K562 treated with DMSO at 1 percent for 12 hours (cell line): ENCODE data around the gene LRRC45. TPM values are rescaled to one million over a fixed set of nuclear protein-coding genes. Genes with fewer than 3 reads are reported as not detected.

Experiments used
- total RNA-seq: library from RNA; unstranded; fragments of 300-600 nt; gene quantifications from 2 replicates; pipeline ENCODE4 v1.2.3, GENCODE V29; 2022; ENCODE audit not compliant: insufficient read depth

The LRRC45 gene
- total RNA-seq, result 11.1 and 13.9 TPM in 2 replicates

GRCh38 chr17:82022981-82023446, at the start of gene LRRC45:
Gene LRRC45, plus strand, starts transcription at chr17:82023305. Its CDS starts 339 bp downstream, at chr17:82023644.

DNA sequence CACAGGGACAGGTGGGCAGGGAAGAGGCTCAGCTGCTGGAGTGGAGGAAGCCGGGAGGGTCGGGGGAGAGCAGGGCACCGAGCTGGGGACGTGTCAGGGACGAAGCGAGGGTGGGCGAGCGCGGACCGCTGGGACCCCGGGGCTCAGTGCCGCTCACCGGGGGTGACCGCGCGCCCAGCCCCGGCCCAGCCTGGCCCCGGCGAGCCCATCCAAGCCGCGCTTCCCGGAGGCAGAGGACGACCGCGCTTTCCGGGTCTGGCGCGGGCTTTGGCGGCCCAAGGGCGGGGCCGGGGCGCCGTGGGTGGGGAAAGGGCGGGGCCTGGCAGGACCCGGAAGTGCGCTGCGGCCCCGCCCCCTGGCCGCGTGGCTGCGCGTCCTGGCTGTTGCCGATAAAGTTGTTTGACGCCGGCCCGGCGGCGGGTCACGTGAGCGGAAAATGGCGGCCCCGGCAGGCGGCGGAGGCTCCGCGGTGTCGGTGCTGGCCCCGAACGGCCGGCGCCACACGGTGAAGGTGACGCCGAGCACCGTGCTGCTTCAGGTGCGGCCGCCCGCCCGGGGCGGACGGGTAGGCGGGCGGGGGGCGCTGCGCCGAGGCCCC, 45.8 kb upstream of the LRRC45 start, which contains the start of gene ASPSCR1:
Gene ASPSCR1, plus strand, starts transcription at position 419 of the 598 bp plus-strand sequence. Its CDS starts 18 bp downstream, at position 437.

DNA sequence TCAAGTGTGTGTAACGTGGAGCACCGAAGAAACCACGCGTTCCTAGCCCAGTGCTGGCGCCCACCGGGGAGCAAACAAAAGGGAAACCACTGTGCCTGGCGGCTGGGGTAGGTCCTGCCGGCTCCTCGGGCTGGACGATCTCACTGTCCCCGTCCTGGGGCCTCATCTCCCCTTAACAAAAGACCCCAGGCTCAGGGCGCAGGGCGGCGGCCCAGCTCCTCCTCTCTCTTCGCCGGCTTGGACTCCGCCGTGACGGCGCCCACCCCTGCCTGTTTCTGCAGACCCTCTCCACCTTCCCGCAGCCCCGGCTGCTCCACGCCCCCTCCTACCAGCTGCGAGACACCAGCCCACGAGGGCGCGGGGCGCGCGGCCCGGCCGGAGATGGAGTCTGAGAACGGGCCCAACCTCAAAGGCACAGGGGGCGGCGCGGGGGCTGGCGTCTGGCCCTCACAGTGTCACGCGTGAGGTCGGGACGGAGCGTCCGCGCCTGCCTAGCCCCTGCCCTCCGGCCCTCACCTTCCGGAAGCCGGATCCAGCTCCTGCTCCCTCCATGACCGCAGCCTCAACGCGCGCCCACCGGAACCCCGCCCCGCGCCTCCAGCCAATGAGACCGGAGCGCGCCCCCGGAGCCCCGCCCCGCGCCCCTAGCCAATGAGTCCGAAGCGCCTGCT, 660 bp upstream of the LRRC45 start, which contains the start of gene CENPX:
Gene CENPX, minus strand, starts transcription at position 569 of the 671 bp plus-strand sequence. Its CDS starts 17 bp downstream, at position 552.

GRCh38 chr17:82031303-82031884, 8.3 kb downstream of the LRRC45 start, which contains the start of gene RAC3:
Gene RAC3, plus strand, starts transcription at chr17:82031678. Its CDS starts 84 bp downstream, at chr17:82031762.

GRCh38 chr17:82037092-82037888, 14.2 kb downstream of the LRRC45 start, which contains the start of gene DCXR:
Gene DCXR, minus strand, starts transcription at chr17:82037697. Its CDS starts 15 bp downstream, at chr17:82037682.

GRCh38 chr17:82051776-82052637, 28.9 kb downstream of the LRRC45 start, which contains the start of the genes GPS1 and RFNG:
Gene GPS1, plus strand, starts transcription at chr17:82051898. Its CDS starts 34 bp downstream, at chr17:82051932.
Gene RFNG, minus strand, starts transcription at chr17:82051811. Its CDS starts 45 bp downstream, at chr17:82051766.

DNA sequence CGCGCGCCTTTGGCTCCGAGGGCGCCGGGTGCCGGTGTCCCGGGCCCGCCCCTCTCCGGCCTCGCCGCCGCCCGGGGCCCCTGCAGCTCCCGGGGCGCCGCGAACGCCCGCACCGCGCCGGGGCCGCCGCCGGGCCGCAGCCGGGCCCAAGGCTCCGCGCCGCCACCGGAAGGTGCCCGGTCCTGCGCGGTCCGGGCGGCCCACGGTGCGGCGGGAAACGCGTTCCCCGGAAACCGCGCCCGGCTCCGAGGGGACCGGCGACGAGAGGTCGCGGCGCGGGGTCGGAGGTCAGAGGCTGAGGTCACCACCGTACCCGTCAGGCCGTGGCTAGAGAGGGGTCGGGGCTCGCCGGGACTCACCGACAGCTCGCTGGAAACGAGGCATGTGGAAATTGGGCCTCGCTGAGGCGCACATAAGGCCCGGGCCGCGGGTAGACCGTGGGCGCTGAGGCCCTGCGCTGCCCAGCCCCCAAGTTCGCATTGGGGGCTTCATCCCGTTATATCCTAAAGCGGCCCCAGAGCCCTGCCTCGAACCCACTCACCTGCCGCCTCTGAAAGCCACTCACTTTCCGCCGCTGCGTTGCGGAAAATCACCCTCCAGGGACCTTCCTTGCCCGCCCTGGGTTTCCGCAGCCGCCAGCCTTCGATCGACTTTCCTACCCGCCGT, 42.7 kb downstream of the LRRC45 start, which contains the start of gene DUS1L:
Gene DUS1L, minus strand, starts transcription at position 167 of the 666 bp plus-strand sequence. CDS start 745 bp downstream, outside the sequence.

Other genes starting within 250 kb of the LRRC45 start
- not detected in 2 replicates for gene GCGR, start 219.2 kb upstream of the LRRC45 start, total RNA-seq
- gene MCRIP1, start 190.0 kb upstream of the LRRC45 start, total RNA-seq, result 192 and 316 TPM in 2 replicates
- gene PPP1R27, start 188.3 kb upstream of the LRRC45 start, total RNA-seq, result not detected in 2 replicates
- gene P4HB, start 162.8 kb upstream of the LRRC45 start, total RNA-seq, result 670 and 837 TPM in 2 replicates
- gene ARHGDIA, start 152.0 kb upstream of the LRRC45 start, total RNA-seq, result 219 and 311 TPM in 2 replicates
- 131 and 173 TPM in 2 replicates for gene ALYREF, start 131.7 kb upstream of the LRRC45 start, total RNA-seq
- 460 and 768 TPM in 2 replicates for gene ANAPC11, start 131.6 kb upstream of the LRRC45 start, total RNA-seq
- 3.1 and 4.4 TPM in 2 replicates for gene NPB, start 121.1 kb upstream of the LRRC45 start, total RNA-seq
- gene PCYT2, start 111.9 kb upstream of the LRRC45 start, total RNA-seq, result 43.6 and 61.6 TPM in 2 replicates
- gene SIRT7, start 105.1 kb upstream of the LRRC45 start, total RNA-seq, result 34.3 and 38.5 TPM in 2 replicates
- gene MAFG, start 95.6 kb upstream of the LRRC45 start, total RNA-seq, result 45.0 and 63.6 TPM in 2 replicates
- gene PYCR1, start 86.0 kb upstream of the LRRC45 start, total RNA-seq, result 170 and 175 TPM in 2 replicates
- gene MYADML2, start 76.1 kb upstream of the LRRC45 start, total RNA-seq, result not detected in 2 replicates
- gene NOTUM, start 62.1 kb upstream of the LRRC45 start, total RNA-seq, result 9.0 and 9.7 TPM in 2 replicates
- 32.7 and 45.0 TPM in 2 replicates for gene ASPSCR1, start 45.7 kb upstream of the LRRC45 start, total RNA-seq
- gene CENPX, start 427 bp upstream of the LRRC45 start, total RNA-seq, result 108 and 156 TPM in 2 replicates
- gene RAC3, start 8.4 kb downstream of the LRRC45 start, total RNA-seq, result 58.4 and 82.9 TPM in 2 replicates
- 273 and 376 TPM in 2 replicates for gene DCXR, start 14.4 kb downstream of the LRRC45 start, total RNA-seq
- 33.4 and 35.0 TPM in 2 replicates for gene RFNG, start 28.5 kb downstream of the LRRC45 start, total RNA-seq
- 118 and 137 TPM in 2 replicates for gene GPS1, start 28.6 kb downstream of the LRRC45 start, total RNA-seq
- 185 and 205 TPM in 2 replicates for gene DUS1L, start 42.5 kb downstream of the LRRC45 start, total RNA-seq
- 69.3 and 119 TPM in 2 replicates for gene FASN, start 74.9 kb downstream of the LRRC45 start, total RNA-seq
- gene CCDC57, start 189.5 kb downstream of the LRRC45 start, total RNA-seq, result 10.5 and 13.8 TPM in 2 replicates
- gene SLC16A3, start 205.7 kb downstream of the LRRC45 start, total RNA-seq, result 1.8 and 2.6 TPM in 2 replicates